Gastrocnemius medialis (tissue), 4 donors: Measurements from ENCODE around the gene PAXX. TPM values are rescaled to one million over a fixed set of nuclear protein-coding genes. Genes with fewer than 3 reads are reported as not detected.

Experiments
- ATAC-seq, 2 donors: fragments of 150-250 bp; one replicate each; pipeline ENCODE4 v1.9.1; 2016
- DNase-seq, 2 donors: peaks; one replicate each; pipeline ENCODE4 v3.0.0-alpha.2; 2019
- H3K27ac ChIP-seq, 4 donors: fragments of 200-600 bp; sonication (generic); 1 replicate in 1 of 4; 2 replicates in 3 of 4; pipeline ENCODE4 v1.5.1; 2016 to 2018; ENCODE audit warnings: mild to moderate bottlenecking in 2 of 4, moderate library complexity in 1 of 4
- H3K27me3 ChIP-seq, 3 donors: fragments of 200-600 bp; sonication (generic) in 2 of 3; 1 replicate in 1 of 3; 2 replicates in 2 of 3; pipeline versions ENCODE4 v1.5.1 to v1.6.0; 2016 to 2019; ENCODE audit warnings: mild to moderate bottlenecking in 1 of 3, moderate library complexity in 1 of 3
- H3K36me3 ChIP-seq, 2 donors: fragments of 200-600 bp; sonication (generic) in 1 of 2; one replicate each; pipeline ENCODE4 v1.5.1; 2017 to 2018
- H3K4me1 ChIP-seq, 2 donors: fragments of 200-600 bp; sonication (generic) in 1 of 2; one replicate each; pipeline ENCODE4 v1.5.1; 2016 to 2017; ENCODE audit warnings: mild to moderate bottlenecking in 2 of 2
- H3K4me3 ChIP-seq, 4 donors: fragments of 200-600 bp; sonication (generic) in 3 of 4; 1 replicate in 1 of 4; 2 replicates in 3 of 4; pipeline ENCODE4 v1.5.1; 2016 to 2019; ENCODE audit warnings: mild to moderate bottlenecking in 2 of 4
- H3K9me3 ChIP-seq, 3 donors: fragments of 200-600 bp; sonication (generic) in 2 of 3; 1 replicate in 1 of 3; 2 replicates in 2 of 3; pipeline ENCODE4 v1.5.1; 2016 to 2019
- POLR2A ChIP-seq, 2 donors: fragments of 450-650 bp; IDR thresholded peaks; one replicate each; pipeline ENCODE4 v1.6.1; 2017; ENCODE audit warnings: antibody characterized with exemption in 2 of 2, mild to moderate bottlenecking in 2 of 2, moderate library complexity in 2 of 2
- in situ Hi-C, 4 donors: fragments of 200-750 bp; cut with MboI; loops; one replicate each; pipeline versions ENCODE4 v1.15.0 to v1.8.0; 2017; ENCODE audit warnings: low sequenced_read_pairs in 4 of 4
- intact Hi-C: fragments of 100-400 bp; cut with DNase I; formaldehyde crosslinking; loops from one replicate; pipeline ENCODE4 v1.15.1; 2023; ENCODE audit warnings: low total_unique reads
- total RNA-seq, 4 donors: library from RNA; depleted of rRNA; stranded (reverse); fragments of >200 nt; gene quantifications; one replicate each; pipeline versions ENCODE4 v1.1.0 to v1.2.3, GENCODE V29; 2016
- TF ChIP-seq, protein P1 (sequence below), 5 experiments: fragments of 450-650 bp in 3 of 5; fragments of 200-600 bp in 2 of 5; sonication (generic) in 2 of 5; IDR thresholded peaks in 4 of 5; conservative IDR thresholded peaks in 1 of 5; 1 replicate in 4 of 5; 2 replicates in 1 of 5; pipeline ENCODE4 v1.5.1; 2016 to 2019; ENCODE audit warnings: antibody characterized with exemption in 5 of 5, mild to moderate bottlenecking in 3 of 5, moderate library complexity in 3 of 5

Gene PAXX
- total RNA-seq, 4 donors from 2014 or later = 10.8 to 15.6 (median 14.6) TPM

DNA sequence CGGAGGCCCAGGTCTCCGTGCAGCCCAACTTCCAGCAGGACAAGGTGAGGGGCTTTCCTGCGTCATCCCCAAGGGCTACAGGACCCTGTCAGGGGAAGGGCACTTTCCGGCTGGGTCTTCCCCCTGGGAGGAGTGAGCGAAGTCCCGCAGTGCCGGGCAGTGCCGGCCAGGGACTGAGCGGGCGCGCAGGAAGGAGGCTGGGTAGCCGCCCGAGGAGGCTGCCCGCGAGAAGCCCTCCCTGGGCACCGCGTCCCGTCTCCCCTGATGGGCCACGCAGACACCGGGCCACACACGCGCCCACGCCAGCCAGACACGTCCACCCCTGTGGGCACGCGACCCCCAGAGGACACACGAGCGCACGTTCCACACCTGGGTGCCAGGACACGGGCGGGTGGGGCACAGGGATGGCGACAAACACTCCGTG lies 14.6 kb upstream of the PAXX start:
- Histone ChIP-seq H3K9me3 (no peaks in the 10 kb centered on the region), H3K36me3 (no peaks in the 10 kb centered on the region), H3K4me3 (peak overlapping the region; percentile 46 to 67 (median 55)), H3K27ac (peak overlapping the region; percentile 4 to 60 (median 31)), H3K27me3 (peaks cover 0 to 11% (median 9%) of the 10 kb centered on the region in 3 donors), H3K4me1 (peaks cover 0 to 8% of the 10 kb centered on the region in 2 donors)
- no peak for TF ChIP-seq POLR2A (IDR thresholded peaks at IDR 0.05)
- TF ChIP-seq, protein P1, sequence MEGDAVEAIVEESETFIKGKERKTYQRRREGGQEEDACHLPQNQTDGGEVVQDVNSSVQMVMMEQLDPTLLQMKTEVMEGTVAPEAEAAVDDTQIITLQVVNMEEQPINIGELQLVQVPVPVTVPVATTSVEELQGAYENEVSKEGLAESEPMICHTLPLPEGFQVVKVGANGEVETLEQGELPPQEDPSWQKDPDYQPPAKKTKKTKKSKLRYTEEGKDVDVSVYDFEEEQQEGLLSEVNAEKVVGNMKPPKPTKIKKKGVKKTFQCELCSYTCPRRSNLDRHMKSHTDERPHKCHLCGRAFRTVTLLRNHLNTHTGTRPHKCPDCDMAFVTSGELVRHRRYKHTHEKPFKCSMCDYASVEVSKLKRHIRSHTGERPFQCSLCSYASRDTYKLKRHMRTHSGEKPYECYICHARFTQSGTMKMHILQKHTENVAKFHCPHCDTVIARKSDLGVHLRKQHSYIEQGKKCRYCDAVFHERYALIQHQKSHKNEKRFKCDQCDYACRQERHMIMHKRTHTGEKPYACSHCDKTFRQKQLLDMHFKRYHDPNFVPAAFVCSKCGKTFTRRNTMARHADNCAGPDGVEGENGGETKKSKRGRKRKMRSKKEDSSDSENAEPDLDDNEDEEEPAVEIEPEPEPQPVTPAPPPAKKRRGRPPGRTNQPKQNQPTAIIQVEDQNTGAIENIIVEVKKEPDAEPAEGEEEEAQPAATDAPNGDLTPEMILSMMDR (IDR thresholded peaks at IDR 0.05 in 4 of 5, conservative IDR thresholded peaks at IDR 0.05 in 1 of 5) = no peak
- no peak for DNase-seq
- in situ Hi-C loops (no loop called here), intact Hi-C loops (loop anchor here (1.0 kb wide), 1 partner anchor 15 kb away; the partner anchor contains the start of gene PAXX)
- no peak for ATAC-seq

DNA sequence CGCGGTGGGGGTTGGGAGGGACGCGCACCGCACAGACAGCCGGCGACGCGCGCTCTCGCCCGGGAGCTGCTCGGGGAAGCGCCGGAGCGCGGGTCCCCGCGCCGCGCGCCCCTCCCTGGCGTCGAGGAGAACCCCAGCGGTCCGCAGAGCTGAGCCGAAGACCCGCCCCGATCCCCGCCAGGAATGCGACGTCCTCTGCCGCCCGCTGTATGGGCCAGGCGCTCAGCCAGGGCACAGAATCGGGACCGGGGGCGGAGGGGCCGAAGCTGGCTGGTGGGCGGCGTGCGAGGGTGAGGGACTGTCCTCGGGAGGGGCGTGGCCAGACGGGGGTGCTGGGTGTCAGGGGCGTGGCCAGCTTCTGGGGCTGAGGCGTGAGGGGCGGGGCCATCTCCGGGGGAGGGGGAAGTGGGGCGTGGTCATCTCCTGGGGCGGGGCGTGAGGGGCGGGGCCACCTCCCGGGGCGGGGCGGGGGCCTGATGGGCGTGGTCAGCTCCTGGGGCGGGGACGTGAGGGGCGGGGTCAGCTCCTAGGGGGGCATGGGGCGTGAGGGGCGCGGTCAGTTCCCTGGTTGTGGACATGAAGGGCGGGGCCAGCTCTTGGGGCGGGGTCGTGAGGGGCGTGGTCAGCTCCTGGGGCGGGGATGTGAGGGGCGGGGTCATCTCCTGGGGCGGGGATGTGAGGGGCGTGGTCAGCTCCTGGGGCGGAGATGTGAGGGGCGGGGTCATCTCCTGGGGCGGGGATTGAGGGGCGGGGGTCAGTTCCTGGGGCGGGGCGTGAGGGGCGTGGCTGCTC lies 14.0 kb upstream of the PAXX start:
- Histone ChIP-seq H3K27me3 (peaks cover 0 to 11% (median 9%) of the 10 kb centered on the region in 3 donors), H3K4me3 (peak overlapping the region; percentile 46 to 67 (median 55)), H3K27ac (peak overlapping the region; percentile 4 to 60 (median 31)), H3K4me1 (peaks cover 0 to 8% of the 10 kb centered on the region in 2 donors), H3K9me3 (no peaks in the 10 kb centered on the region), H3K36me3 (no peaks in the 10 kb centered on the region)
- intact Hi-C loops = loop anchor here (1.0 kb wide), 1 partner anchor 14 kb away; the partner anchor contains the start of gene PAXX
- in situ Hi-C loops = no loop called here
- TF ChIP-seq POLR2A (IDR thresholded peaks at IDR 0.05) = no peak
- TF ChIP-seq, protein P1 (IDR thresholded peaks at IDR 0.05 in 4 of 5, conservative IDR thresholded peaks at IDR 0.05 in 1 of 5) = no peak
- ATAC-seq (peak; percentile 29 to 45), DNase-seq (peak; percentile 33 to 57)

DNA sequence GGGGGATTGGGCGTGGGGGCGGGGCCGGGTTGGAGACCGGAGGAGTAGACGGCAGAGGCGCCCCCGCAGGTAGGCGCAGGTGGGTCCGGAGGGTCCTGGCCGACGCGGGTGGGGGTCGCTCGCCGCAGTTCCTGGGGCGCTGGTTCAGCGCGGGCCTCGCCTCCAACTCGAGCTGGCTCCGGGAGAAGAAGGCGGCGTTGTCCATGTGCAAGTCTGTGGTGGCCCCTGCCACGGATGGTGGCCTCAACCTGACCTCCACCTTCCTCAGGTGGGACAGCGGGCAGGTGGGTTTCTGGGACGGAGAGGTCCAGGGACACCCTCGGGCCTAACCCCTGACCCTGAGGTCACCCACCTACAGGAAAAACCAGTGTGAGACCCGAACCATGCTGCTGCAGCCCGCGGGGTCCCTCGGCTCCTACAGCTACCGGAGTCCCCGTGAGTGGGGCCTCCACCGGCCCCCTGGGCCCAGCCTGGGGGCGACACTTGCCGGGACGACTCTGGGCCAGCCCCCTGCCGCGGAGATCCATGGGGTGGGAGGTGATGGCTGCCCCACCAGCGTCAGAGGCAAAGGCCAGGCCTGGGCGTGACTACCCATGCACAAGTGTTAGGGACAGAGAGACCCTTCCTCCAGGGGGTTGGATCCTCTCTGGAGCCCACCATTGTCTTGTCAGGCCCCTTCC lies 13.2 kb upstream of the PAXX start:
- H3K27me3 ChIP-seq = peaks cover under 1 to 15% (median 14%) of the 10 kb centered on the region in 3 donors
- in situ Hi-C loops = no loop called here

DNA sequence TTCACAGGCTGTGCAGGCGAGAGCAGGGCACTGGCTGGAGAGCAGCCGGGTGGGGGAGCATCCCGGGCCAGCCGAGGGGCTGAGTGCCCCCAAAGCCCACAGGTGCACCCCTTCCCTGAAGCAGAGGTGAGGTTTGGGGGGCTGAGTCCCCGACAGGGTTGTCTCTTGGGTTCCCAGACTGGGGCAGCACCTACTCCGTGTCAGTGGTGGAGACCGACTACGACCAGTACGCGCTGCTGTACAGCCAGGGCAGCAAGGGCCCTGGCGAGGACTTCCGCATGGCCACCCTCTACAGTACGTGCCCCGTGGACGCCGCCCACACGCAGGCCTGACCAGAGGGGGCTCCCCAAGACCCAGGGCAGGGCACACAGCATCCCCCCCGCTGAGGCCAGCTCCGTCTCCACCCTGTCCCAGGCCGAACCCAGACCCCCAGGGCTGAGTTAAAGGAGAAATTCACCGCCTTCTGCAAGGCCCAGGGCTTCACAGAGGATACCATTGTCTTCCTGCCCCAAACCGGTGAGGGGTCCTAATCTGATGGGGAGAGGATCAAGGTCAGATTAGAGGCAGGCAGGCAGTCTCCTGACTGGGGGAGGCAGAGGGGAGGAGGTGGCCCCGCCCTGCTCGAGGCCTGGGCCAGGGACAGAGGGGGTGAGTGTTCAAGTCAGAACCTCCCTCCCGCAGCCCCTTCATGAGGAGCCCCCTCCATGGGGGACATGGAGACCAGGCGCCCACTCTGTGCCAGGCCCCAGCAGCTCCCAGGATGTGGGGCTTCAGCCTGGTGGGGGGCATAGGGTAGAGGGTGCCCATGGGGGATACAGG lies 12.2 kb upstream of the PAXX start:
- H3K36me3 ChIP-seq = no peaks in the 10 kb centered on the region
- no peaks in the 10 kb centered on the region for H3K9me3 ChIP-seq
- in situ Hi-C loops (no loop called here), intact Hi-C loops (no loop called here)
- TF ChIP-seq POLR2A (IDR thresholded peaks at IDR 0.05) = no peak
- TF ChIP-seq, protein P1 (IDR thresholded peaks at IDR 0.05 in 4 of 5, conservative IDR thresholded peaks at IDR 0.05 in 1 of 5) = no peak
- ATAC-seq (no peak), DNase-seq (no peak)
- H3K27ac ChIP-seq = peak overlapping the region in 1 of 4 donors; percentile 27
- H3K27me3 ChIP-seq = peaks cover 6 to 24% (median 23%) of the 10 kb centered on the region in 3 donors
- H3K4me1 ChIP-seq = peaks cover 0 to 8% of the 10 kb centered on the region in 2 donors
- no peak overlapping the region for H3K4me3 ChIP-seq

More for the DNA sequence above, 13.2 kb upstream of the PAXX start:
- DNase-seq (no peak), ATAC-seq (peak in 1 of 2 donors; percentile 3)
- Histone ChIP-seq H3K27ac (no peak overlapping the region), H3K4me1 (peaks cover 0 to 8% of the 10 kb centered on the region in 2 donors), H3K36me3 (no peaks in the 10 kb centered on the region), H3K4me3 (no peak overlapping the region), H3K9me3 (no peaks in the 10 kb centered on the region)
- TF ChIP-seq POLR2A (IDR thresholded peaks at IDR 0.05) = no peak
- TF ChIP-seq, protein P1 (IDR thresholded peaks at IDR 0.05 in 4 of 5, conservative IDR thresholded peaks at IDR 0.05 in 1 of 5) = no peak
- intact Hi-C loops = loop anchor here (1.0 kb wide), 1 partner anchor 13 kb away; the partner anchor contains the start of gene PAXX
